Lung (tissue), 12 donors: ENCODE results near the gene COG4. TPM values are rescaled to one million over a fixed set of nuclear protein-coding genes. Genes with fewer than 3 reads are reported as not detected.

Experiments used
- ATAC-seq: fragments of 200-7000 bp; cut with Tn5 transposase; one replicate; pipeline ENCODE4 v1.9.1; 2020; ENCODE audit warnings: moderate number of reproducible peaks; ENCODE audit not compliant: insufficient read depth, low FRiP score
- DNase-seq, 3 donors: peaks; one replicate each; pipeline ENCODE4 v3.0.0-alpha.2; 2013 to 2017
- H3K27ac ChIP-seq, 2 donors: one replicate each; pipeline ENCODE4 v1.5.1; 2013; ENCODE audit warnings: mild to moderate bottlenecking in 2 of 2, moderate library complexity in 2 of 2, control low read depth in 1 of 2, inconsistent platforms in 1 of 2, low read depth in 1 of 2, low read length in 1 of 2
- H3K27me3 ChIP-seq, 3 donors: one replicate each; pipeline ENCODE4 v1.5.1; 2013; ENCODE audit warnings: low read length in 2 of 3; ENCODE audit not compliant: control insufficient read depth in 3 of 3, insufficient read depth in 3 of 3
- H3K36me3 ChIP-seq, 4 donors: one replicate each; pipeline ENCODE4 v1.5.1; 2013; ENCODE audit warnings: low read length in 4 of 4, mild to moderate bottlenecking in 1 of 4, moderate library complexity in 1 of 4; ENCODE audit not compliant: control insufficient read depth in 4 of 4, insufficient read depth in 4 of 4
- H3K4me1 ChIP-seq, 5 donors: one replicate each; pipeline ENCODE4 v1.5.1; 2013; ENCODE audit warnings: low read length in 5 of 5, mild to moderate bottlenecking in 2 of 5, moderate library complexity in 1 of 5; ENCODE audit not compliant: control insufficient read depth in 5 of 5, insufficient read depth in 5 of 5
- H3K4me3 ChIP-seq: one replicate; pipeline ENCODE4 v1.5.1; 2013; ENCODE audit warnings: mild to moderate bottlenecking, control low read depth, moderate library complexity
- H3K9ac ChIP-seq, 2 donors: one replicate each; pipeline ENCODE4 v1.5.1; 2013; ENCODE audit warnings: low read length in 2 of 2, control low read depth in 1 of 2; ENCODE audit not compliant: insufficient read depth in 1 of 2
- H3K9me3 ChIP-seq, 4 donors: one replicate each; pipeline ENCODE4 v1.5.1; 2013; ENCODE audit warnings: low read length in 3 of 4, mild to moderate bottlenecking in 1 of 4, moderate library complexity in 1 of 4; ENCODE audit not compliant: control insufficient read depth in 4 of 4, insufficient read depth in 3 of 4
- WGBS, 2 donors: extraction: QIAGEN DNeasy Blood & Tissue Kit; methylation state at CpG; one replicate each; pipeline ENCODE4 v1.1.7; 2013; 5-methylcytosine and 5-hydroxymethylcytosine counted together
- polyA plus RNA-seq, 2 donors: library from polyadenylated mRNA; stranded (reverse); fragments of 200-250 nt; gene quantifications; one replicate each; pipeline ENCODE4 v1.2.1, GENCODE V29; 2013
- total RNA-seq, 2 donors: library from RNA; depleted of rRNA in 1 of 2; stranded (reverse); fragments of >200 nt in 1 of 2; gene quantifications; one replicate each; pipeline ENCODE4 v1.2.1, GENCODE V29; 2014 to 2021
- TF ChIP-seq, protein P1 (sequence below): IDR thresholded peaks from 2 replicates; pipeline ENCODE4 v1.5.1; 2012; ENCODE audit warnings: mild to moderate bottlenecking; ENCODE audit errors: control extremely low read depth, extremely low read depth
- donor health status: control.
- donor health status: control.
- donor health status: Bipolar disorder and iron deficiency.
- donor health status: healthy.
- donor health status: DM: yes; HTN: yes; CAD: no.

The COG4 gene
- total and polyA plus RNA-seq, 4 donors = 29.3 to 65.8 (median 39.4) TPM

DNA sequence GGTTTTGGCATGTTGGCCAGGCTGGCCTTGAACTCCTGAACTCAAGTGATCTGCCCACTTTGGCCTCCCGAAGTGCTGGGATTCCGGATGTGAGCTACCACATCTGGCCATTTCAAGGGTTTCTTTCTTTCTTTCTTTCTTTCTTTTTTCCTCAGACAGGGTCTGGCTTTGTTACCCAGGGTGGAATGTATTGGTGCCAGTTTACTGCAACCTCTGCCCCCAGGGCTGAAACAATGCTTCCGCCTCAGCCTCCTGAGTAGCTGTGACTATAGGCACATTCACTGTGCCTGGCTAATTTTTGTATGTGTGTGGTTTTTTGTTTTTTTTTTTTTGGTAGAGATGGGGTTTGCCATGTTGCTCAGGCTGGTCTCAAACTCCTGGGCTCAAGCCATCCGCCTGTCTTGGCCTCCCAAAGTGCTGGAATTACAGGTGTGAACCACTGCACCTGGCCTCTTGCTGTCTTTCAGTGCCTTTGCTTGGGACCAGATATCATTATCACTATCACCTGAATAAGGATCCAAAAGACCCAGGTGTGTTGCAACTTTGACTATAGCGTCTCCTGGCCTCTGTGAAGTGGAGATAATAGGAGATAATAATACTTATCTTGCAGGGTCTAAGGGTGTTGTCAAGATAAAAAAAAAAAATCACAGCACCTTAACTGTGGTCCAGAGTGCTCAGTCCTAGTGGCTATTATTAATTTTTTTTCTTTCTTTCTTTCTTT is 65.7 kb downstream of the COG4 start:
- no peak overlapping the region for H3K27ac ChIP-seq
- TF ChIP-seq, protein P1, sequence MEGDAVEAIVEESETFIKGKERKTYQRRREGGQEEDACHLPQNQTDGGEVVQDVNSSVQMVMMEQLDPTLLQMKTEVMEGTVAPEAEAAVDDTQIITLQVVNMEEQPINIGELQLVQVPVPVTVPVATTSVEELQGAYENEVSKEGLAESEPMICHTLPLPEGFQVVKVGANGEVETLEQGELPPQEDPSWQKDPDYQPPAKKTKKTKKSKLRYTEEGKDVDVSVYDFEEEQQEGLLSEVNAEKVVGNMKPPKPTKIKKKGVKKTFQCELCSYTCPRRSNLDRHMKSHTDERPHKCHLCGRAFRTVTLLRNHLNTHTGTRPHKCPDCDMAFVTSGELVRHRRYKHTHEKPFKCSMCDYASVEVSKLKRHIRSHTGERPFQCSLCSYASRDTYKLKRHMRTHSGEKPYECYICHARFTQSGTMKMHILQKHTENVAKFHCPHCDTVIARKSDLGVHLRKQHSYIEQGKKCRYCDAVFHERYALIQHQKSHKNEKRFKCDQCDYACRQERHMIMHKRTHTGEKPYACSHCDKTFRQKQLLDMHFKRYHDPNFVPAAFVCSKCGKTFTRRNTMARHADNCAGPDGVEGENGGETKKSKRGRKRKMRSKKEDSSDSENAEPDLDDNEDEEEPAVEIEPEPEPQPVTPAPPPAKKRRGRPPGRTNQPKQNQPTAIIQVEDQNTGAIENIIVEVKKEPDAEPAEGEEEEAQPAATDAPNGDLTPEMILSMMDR = no peak
- ATAC-seq (no peak), DNase-seq (no peak)
- no peaks in the 10 kb centered on the region for H3K27me3 ChIP-seq
- H3K4me3 ChIP-seq = no peak overlapping the region
- H3K4me1 ChIP-seq = peaks cover 0 to 13% (median 6%) of the 10 kb centered on the region in 5 donors
- H3K36me3 ChIP-seq = peaks cover 0 to 2% (median 0%) of the 10 kb centered on the region in 4 donors
- WGBS, 2 donors = 95 to 96% methylated on average over 5 of the region's 5 CpGs
- no peaks in the 10 kb centered on the region for H3K9me3 ChIP-seq
- no peak overlapping the region for H3K9ac ChIP-seq

DNA sequence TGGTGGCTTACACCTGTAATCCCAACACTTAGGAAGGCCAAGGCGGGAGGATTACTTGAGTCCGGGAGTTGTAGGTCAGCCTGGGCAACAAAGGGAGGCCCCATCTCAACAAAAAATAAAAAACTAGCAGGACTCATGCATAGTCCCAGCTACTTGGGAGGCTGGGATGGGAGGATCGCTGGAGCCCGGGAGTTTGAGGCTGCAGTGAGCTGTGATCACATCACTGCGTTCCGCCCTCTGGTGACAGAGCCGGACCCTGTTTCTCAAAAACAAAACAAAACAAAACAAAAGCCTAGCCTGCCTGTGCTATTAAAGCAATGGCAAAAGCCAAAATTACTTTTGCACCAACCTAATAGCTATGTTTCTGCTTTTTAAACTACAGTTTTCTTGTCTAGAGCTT is 67.4 kb downstream of the COG4 start:
- H3K4me3 ChIP-seq = no peak overlapping the region
- no peak overlapping the region for H3K9ac ChIP-seq
- no peaks in the 10 kb centered on the region for H3K9me3 ChIP-seq
- TF ChIP-seq, protein P1 = no peak
- 87 to 92% methylated on average over 7 of the region's 7 CpGs for WGBS, 2 donors
- H3K27me3 ChIP-seq = no peaks in the 10 kb centered on the region
- no peaks in the 10 kb centered on the region for H3K36me3 ChIP-seq
- ATAC-seq = no peak
- peaks cover 0 to 9% (median 6%) of the 10 kb centered on the region in 5 donors for H3K4me1 ChIP-seq
- no peak for DNase-seq
- no peak overlapping the region for H3K27ac ChIP-seq

DNA sequence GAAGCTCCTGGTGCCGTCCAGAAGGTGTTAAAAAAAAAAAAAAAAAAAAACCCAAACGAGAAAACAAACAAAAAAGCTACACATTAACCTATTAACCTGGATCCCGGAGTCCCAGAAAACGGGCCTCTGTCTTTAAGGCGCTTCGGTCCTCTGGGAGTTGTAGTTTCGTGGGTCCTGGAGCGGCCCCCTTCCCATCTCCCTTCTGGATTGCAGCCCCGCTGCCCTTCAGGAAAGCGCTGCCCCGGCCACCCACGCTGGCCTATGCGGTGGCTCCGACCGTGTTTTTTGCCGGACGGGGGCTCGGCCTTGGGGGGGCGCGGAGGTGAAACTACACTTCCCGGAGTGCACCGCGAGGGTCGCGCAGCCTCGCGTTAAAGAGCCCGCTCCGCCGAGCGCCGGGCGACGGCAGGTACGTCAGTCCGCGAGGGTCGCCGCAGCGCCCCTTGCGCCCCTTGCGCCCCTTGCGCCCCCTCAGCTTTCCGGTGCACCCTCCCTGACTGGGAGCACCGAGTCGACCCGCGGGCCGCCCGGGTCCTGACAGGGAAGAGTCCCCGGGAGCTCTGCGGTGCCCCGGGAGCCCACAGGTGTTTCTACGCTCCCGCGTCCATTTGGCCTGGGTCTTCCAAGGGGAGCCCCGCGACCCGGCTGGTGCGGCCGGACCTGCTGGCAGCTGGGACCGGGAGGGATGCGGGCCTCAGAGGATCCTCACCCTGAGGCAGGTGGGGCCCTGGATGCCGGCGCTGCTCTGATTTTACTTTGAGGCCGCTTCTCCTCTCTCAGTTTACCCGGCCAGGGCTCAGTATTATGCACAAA is 68.9 kb downstream of the COG4 start, which contains the start of gene FCSK:
Gene FCSK (plus strand): TSS at position 374 of the 813 bp plus-strand sequence. CDS start 8,596 bp downstream, outside the sequence.
- Histone ChIP-seq H3K9ac (peak within 1 kb of the TSS; percentile 63 to 65), H3K4me3 (peak within 1 kb of the TSS; percentile 90), H3K4me1 (peaks cover 0 to 9% (median 5%) of the 10 kb centered on the region in 5 donors), H3K36me3 (no peaks in the 10 kb centered on the region), H3K27ac (peak within 1 kb of the TSS; percentile 91 to 97), H3K9me3 (no peaks in the 10 kb centered on the region), H3K27me3 (no peaks in the 10 kb centered on the region)
- DNase-seq (peak; percentile 82 to 89 (median 82)), ATAC-seq (peak; percentile 91)
- WGBS, 2 donors = 0% methylated on average over 48 to 67 of the region's 67 CpGs
- TF ChIP-seq, protein P1 = no peak
